Neural progenitor cell (in vitro differentiated cells): ENCODE measurements around the gene CFAP58. TPM values are rescaled to one million over a fixed set of nuclear protein-coding genes. Genes with fewer than 3 reads are reported as not detected.

ENCODE experiments used
- DNase-seq: peaks from one replicate; pipeline ENCODE4 v3.0.0-alpha.2; 2016; ENCODE audit warnings: low spot score
- H2AFZ ChIP-seq: fragments of 200-600 bp; sonication (generic); replicated peaks from 2 replicates; pipeline ENCODE4 v1.6.1; 2016; ENCODE audit warnings: antibody characterized with exemption
- H3F3A ChIP-seq: fragments of 200-600 bp; sonication (generic); 2 replicates; pipeline ENCODE4 v1.6.1; 2016; ENCODE audit warnings: antibody characterized with exemption, low read depth
- H3K27ac ChIP-seq: fragments of 200-600 bp; sonication (generic); 2 replicates; pipeline ENCODE4 v1.5.1; 2016; ENCODE audit warnings: mild to moderate bottlenecking
- H3K27me3 ChIP-seq: fragments of 200-600 bp; sonication (generic); 2 replicates; pipeline ENCODE4 v1.6.1; 2016; ENCODE audit warnings: mild to moderate bottlenecking, moderate library complexity
- H3K36me3 ChIP-seq: fragments of 200-600 bp; sonication (generic); 2 replicates; pipeline ENCODE4 v1.5.1; 2016
- H3K4me1 ChIP-seq: fragments of 200-600 bp; sonication (generic); 2 replicates; pipeline ENCODE4 v1.6.1; 2016; ENCODE audit warnings: mixed run types
- H3K4me2 ChIP-seq: fragments of 200-600 bp; sonication (generic); 2 replicates; pipeline ENCODE4 v1.6.1; 2016
- H3K4me3 ChIP-seq: fragments of 200-600 bp; sonication (generic); 2 replicates; pipeline ENCODE4 v1.5.1; 2016
- H3K79me2 ChIP-seq: fragments of 200-600 bp; sonication (generic); 2 replicates; pipeline ENCODE4 v1.6.1; 2016; ENCODE audit warnings: low read depth
- H3K9ac ChIP-seq: fragments of 200-600 bp; sonication (generic); 2 replicates; pipeline ENCODE4 v1.6.1; 2016
- H3K9me3 ChIP-seq: fragments of 200-600 bp; sonication (generic); 2 replicates; pipeline ENCODE4 v1.5.1; 2016; ENCODE audit warnings: low read depth
- H4K20me1 ChIP-seq: fragments of 200-600 bp; sonication (generic); 2 replicates; pipeline ENCODE4 v1.6.1; 2016; ENCODE audit warnings: low read depth
- H3K27ac Mint-ChIP-seq: 3 replicates; pipeline ENCODE4 v1.8.0; 2021; ENCODE audit warnings: mixed read lengths
- H3K27me3 Mint-ChIP-seq: 2 replicates; pipeline ENCODE4 v1.8.0; 2022; ENCODE audit warnings: low read depth, mild to moderate bottlenecking, inconsistent platforms, moderate library complexity, mixed read lengths; ENCODE audit not compliant: insufficient read depth
- H3K36me3 Mint-ChIP-seq: 3 replicates; pipeline ENCODE4 v1.8.0; 2021; ENCODE audit warnings: mixed read lengths
- H3K4me1 Mint-ChIP-seq: 3 replicates; pipeline ENCODE4 v1.8.0; 2021; ENCODE audit warnings: mixed read lengths
- H3K4me3 Mint-ChIP-seq: 3 replicates; pipeline ENCODE4 v1.8.0; 2021; ENCODE audit warnings: mild to moderate bottlenecking, moderate library complexity, mixed read lengths
- H3K9me3 Mint-ChIP-seq: 3 replicates; pipeline ENCODE4 v1.8.0; 2020; ENCODE audit warnings: mixed read lengths
- CTCF ChIP-seq: fragments of 200-600 bp; sonication (generic); IDR thresholded peaks from 2 replicates; pipeline ENCODE4 v1.5.1; 2017; ENCODE audit warnings: antibody characterized with exemption, mild to moderate bottlenecking
- EZH2 ChIP-seq: fragments of 200-600 bp; sonication (generic); IDR thresholded peaks from 2 replicates; pipeline ENCODE4 v1.6.1; 2017; ENCODE audit warnings: antibody characterized with exemption, mild to moderate bottlenecking, moderate library complexity
- EZH2phosphoT487 ChIP-seq: fragments of 200-600 bp; sonication (generic); IDR thresholded peaks from 2 replicates; pipeline ENCODE4 v1.6.1; 2017; ENCODE audit warnings: antibody characterized with exemption
- total RNA-seq: library from RNA; depleted of rRNA; stranded (reverse); fragments of >200 nt; gene quantifications from 2 replicates; pipeline ENCODE4 v1.2.3, GENCODE V29; 2015; ENCODE audit warnings: low replicate concordance

The CFAP58 gene
- total RNA-seq, 1 donor from 2014 or later: 1.7 TPM

- H3K27me3 Mint-ChIP-seq: no peaks in the 10 kb centered on the region
- DNase-seq: no peak
These were observed 63.2 kb downstream of the CFAP58 start for GRCh38 chr10:104416851-104417250.

DNA sequence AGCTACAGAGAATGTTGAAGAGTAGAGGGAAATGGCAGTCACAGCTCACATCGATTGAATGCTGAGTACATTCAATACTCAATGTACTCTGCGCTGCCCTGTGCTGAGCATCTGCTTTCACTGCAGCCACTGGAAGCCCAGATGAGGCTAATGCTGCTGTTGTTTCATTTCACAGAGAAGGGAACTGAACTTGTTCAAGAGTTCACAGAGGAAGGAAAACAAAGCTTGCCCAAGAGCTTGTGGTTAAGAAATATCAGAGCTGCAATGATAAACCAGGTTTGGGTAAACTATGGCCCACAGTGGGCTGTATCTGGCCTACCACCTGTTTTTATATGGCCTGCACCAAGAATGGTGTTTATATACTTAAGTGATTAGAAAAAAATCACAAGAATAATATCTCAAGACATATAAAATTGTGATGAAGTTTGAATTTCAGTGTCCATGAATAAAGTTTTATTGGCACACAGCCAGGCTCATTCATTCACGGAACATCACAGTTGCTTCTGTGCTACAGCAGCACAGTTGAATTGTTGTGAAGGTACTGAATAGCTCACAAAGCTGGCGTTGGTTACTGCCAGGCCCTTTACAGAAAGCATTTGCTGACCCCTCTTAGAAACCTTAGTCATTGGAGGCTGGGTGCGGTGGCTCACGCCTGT lies 64.1 kb downstream of the CFAP58 start:
- no peak overlapping the region for H3K4me3 ChIP-seq
- H3K9ac ChIP-seq: no peak overlapping the region
- Mint-ChIP-seq H3K36me3 (peaks cover 3% of the 10 kb centered on the region), H3K4me1 (peaks cover 2% of the 10 kb centered on the region), H3K9me3 (peaks cover 3% of the 10 kb centered on the region), H3K27me3 (no peaks in the 10 kb centered on the region), H3K27ac (no peak overlapping the region), H3K4me3 (no peak overlapping the region)
- no peak for DNase-seq
- no peaks in the 10 kb centered on the region for H3F3A ChIP-seq
- TF ChIP-seq EZH2 (no peak), EZH2phosphoT487 (no peak), CTCF (no peak)
- H4K20me1 ChIP-seq: no peaks in the 10 kb centered on the region
- H3K27me3 ChIP-seq: no peaks in the 10 kb centered on the region
- no peak overlapping the region for H3K4me2 ChIP-seq
- peak overlapping the region; percentile 18 for H2AFZ ChIP-seq
- no peaks in the 10 kb centered on the region for H3K36me3 ChIP-seq
- H3K4me1 ChIP-seq: peaks cover 14% of the 10 kb centered on the region
- H3K9me3 ChIP-seq: no peaks in the 10 kb centered on the region
- H3K79me2 ChIP-seq: no peaks in the 10 kb centered on the region
- no peak overlapping the region for H3K27ac ChIP-seq

More at GRCh38 chr10:104416851-104417250, 63.2 kb downstream of the CFAP58 start:
- H2AFZ ChIP-seq: peak overlapping the region; percentile 18
- Mint-ChIP-seq H3K36me3 (peaks cover 3% of the 10 kb centered on the region), H3K4me1 (peaks cover 2% of the 10 kb centered on the region), H3K4me3 (no peak overlapping the region), H3K27ac (no peak overlapping the region), H3K9me3 (peaks cover 3% of the 10 kb centered on the region)
- no peaks in the 10 kb centered on the region for H3K36me3 ChIP-seq
- peaks cover 14% of the 10 kb centered on the region for H3K4me1 ChIP-seq
- H3K27ac ChIP-seq: no peak overlapping the region
- H3F3A ChIP-seq: no peaks in the 10 kb centered on the region
- TF ChIP-seq EZH2 (no peak), CTCF (no peak), EZH2phosphoT487 (no peak)
- no peaks in the 10 kb centered on the region for H3K79me2 ChIP-seq
- H3K27me3 ChIP-seq: no peaks in the 10 kb centered on the region
- H4K20me1 ChIP-seq: no peaks in the 10 kb centered on the region
- H3K9ac ChIP-seq: no peak overlapping the region
- no peak overlapping the region for H3K4me2 ChIP-seq
- H3K9me3 ChIP-seq: no peaks in the 10 kb centered on the region
- H3K4me3 ChIP-seq: no peak overlapping the region

- Histone ChIP-seq H3K27ac (no peak overlapping the region), H3K36me3 (no peaks in the 10 kb centered on the region), H3K79me2 (no peaks in the 10 kb centered on the region), H3F3A (peaks cover 6% of the 10 kb centered on the region), H3K27me3 (no peaks in the 10 kb centered on the region), H3K4me3 (no peak overlapping the region), H3K4me1 (peaks cover 17% of the 10 kb centered on the region), H3K4me2 (no peak overlapping the region), H2AFZ (no peak overlapping the region), H4K20me1 (no peaks in the 10 kb centered on the region), H3K9ac (no peak overlapping the region), H3K9me3 (no peaks in the 10 kb centered on the region)
- no peak overlapping the region for H3K27ac Mint-ChIP-seq
- H3K4me3 Mint-ChIP-seq: no peak overlapping the region
- no peaks in the 10 kb centered on the region for H3K36me3 Mint-ChIP-seq
- no peak for TF ChIP-seq EZH2
- no peak for DNase-seq
- no peaks in the 10 kb centered on the region for H3K27me3 Mint-ChIP-seq
- no peaks in the 10 kb centered on the region for H3K4me1 Mint-ChIP-seq
- H3K9me3 Mint-ChIP-seq: no peaks in the 10 kb centered on the region
These were observed 71.1 kb downstream of the CFAP58 start for GRCh38 chr10:104424719-104425118.

DNA sequence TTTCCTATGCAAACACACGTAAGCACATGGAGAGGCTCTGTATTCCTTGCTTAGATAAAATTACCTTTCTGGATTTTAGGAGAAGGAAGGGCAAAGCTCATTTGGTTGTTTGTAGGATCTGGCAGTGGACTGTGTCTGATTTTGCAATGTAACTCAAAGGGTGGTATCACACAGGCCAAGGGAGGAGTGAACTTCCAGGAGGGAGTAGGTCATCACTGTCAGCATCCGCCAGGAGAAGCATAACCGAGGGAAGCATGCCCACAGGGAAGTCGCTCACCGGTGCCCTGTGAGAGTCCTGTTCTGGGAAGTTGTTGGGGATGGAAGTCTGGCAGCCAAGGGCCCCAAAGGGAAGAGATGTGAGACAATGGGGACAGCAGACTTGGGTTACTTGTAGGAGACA lies 74.4 kb downstream of the CFAP58 start:
- Histone ChIP-seq H3K4me3 (no peak overlapping the region), H2AFZ (no peak overlapping the region), H3K9ac (no peak overlapping the region), H3K36me3 (no peaks in the 10 kb centered on the region), H4K20me1 (no peaks in the 10 kb centered on the region), H3K27me3 (no peaks in the 10 kb centered on the region), H3K9me3 (no peaks in the 10 kb centered on the region), H3K4me1 (peaks cover 22% of the 10 kb centered on the region), H3K4me2 (no peak overlapping the region), H3K79me2 (no peaks in the 10 kb centered on the region), H3F3A (peaks cover 15% of the 10 kb centered on the region), H3K27ac (no peak overlapping the region)
- H3K36me3 Mint-ChIP-seq: no peaks in the 10 kb centered on the region
- H3K27ac Mint-ChIP-seq: no peak overlapping the region
- H3K9me3 Mint-ChIP-seq: no peaks in the 10 kb centered on the region
- no peaks in the 10 kb centered on the region for H3K4me1 Mint-ChIP-seq
- DNase-seq: no peak
- H3K27me3 Mint-ChIP-seq: no peaks in the 10 kb centered on the region
- no peak overlapping the region for H3K4me3 Mint-ChIP-seq
- TF ChIP-seq EZH2phosphoT487: no peak
- TF ChIP-seq EZH2: no peak
- TF ChIP-seq CTCF: no peak
